ENCODE data around the gene GLI3.

- TF ChIP-seq CTCF (IDR thresholded peaks at IDR 0.05 in 2 of 3, conservative IDR thresholded peaks at IDR 0.05 in 1 of 3; ENCODE audit: control insufficient read depth in 2 of 3, extremely low read depth in 1 of 3, insufficient read depth in 1 of 3, low read depth in 3 of 3, low read length in 3 of 3) (no peak), RAD21 (IDR thresholded peaks at IDR 0.05; ENCODE audit: insufficient read depth, low read depth, low read length) (no peak), GABPA (IDR thresholded peaks at IDR 0.05; ENCODE audit: low read depth) (no peak), EZH2 (IDR thresholded peaks at IDR 0.05; ENCODE audit: borderline replicate concordance, control insufficient read depth, low read depth, low read length) (no peak), NFXL1 (IDR thresholded peaks at IDR 0.05; ENCODE audit: borderline replicate concordance) (no peak), JUNB (IDR thresholded peaks at IDR 0.05) (no peak), CEBPZ (IDR thresholded peaks at IDR 0.05; ENCODE audit: low read depth, low read length) (no peak), ZBTB40 (IDR thresholded peaks at IDR 0.05; ENCODE audit: borderline replicate concordance) (no peak)
These were observed 255.7 kb downstream of the GLI3 start for GRCh38 chr7:41981046-41982040.

All from GM12878 (cell line).